ENCODE measurements around the gene CARM1.

DNA sequence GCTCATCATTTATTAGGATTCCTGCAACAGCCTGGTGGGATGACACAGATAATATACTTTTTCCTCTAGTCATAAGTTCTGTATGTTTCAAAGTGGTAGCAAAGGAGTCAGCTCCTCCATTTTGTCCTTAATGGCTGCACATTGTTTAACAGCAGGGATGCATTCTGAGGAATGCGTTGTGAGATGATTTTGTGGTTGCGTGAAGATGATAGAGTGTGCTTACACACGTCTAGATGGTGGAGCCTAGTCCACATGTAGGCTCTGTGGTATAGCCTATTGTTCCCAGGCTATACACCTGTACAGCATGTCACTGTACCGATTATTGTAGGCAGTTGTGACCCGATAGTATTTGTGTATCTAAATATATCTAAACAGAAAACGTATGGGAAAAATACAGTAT is 94.0 kb downstream of the CARM1 start:
- TF ChIP-seq, protein P1, sequence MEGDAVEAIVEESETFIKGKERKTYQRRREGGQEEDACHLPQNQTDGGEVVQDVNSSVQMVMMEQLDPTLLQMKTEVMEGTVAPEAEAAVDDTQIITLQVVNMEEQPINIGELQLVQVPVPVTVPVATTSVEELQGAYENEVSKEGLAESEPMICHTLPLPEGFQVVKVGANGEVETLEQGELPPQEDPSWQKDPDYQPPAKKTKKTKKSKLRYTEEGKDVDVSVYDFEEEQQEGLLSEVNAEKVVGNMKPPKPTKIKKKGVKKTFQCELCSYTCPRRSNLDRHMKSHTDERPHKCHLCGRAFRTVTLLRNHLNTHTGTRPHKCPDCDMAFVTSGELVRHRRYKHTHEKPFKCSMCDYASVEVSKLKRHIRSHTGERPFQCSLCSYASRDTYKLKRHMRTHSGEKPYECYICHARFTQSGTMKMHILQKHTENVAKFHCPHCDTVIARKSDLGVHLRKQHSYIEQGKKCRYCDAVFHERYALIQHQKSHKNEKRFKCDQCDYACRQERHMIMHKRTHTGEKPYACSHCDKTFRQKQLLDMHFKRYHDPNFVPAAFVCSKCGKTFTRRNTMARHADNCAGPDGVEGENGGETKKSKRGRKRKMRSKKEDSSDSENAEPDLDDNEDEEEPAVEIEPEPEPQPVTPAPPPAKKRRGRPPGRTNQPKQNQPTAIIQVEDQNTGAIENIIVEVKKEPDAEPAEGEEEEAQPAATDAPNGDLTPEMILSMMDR (IDR thresholded peaks at IDR 0.05; ENCODE audit: extremely low read depth in 1 of 2, insufficient read depth in 1 of 2, low read depth in 1 of 2, low read length in 2 of 2) = no peak
- TF ChIP-seq POLR2A (IDR thresholded peaks at IDR 0.05; ENCODE audit: low read depth, low read length) (no peak), EZH2 (IDR thresholded peaks at IDR 0.05; ENCODE audit: borderline replicate concordance, low read depth, low read length, severe bottlenecking) (no peak)
